ENCODE measurements around the gene CREB5.

DNA sequence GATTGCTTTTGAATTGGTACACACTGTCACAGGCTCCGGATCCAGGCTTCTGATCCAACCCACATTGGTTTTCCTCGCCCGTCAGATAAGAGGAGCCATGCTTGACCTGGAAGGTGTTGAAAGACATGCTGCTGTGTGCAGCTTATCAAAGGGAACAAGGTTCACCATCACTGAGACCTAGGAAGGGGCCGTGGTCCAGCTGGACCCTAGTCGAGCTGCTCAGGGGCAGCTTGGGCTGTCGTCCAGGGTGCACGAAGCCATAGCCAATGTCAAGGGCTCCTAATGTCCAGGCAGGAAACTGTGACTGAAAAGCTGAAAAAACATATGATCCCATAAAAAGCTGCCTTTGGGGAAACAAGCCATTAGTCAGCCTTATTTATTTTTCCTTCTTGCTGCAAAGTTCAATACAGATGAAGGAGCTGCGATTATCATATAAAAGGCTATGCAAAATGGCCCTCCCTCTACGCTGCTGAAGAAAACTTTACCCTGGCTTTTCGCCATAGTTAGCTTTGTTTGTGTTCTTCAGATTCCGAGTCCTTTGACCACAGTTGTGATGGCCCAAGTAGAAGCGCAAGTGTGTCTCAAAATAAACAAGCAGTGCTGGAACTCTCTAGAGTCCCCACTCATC lies 118.0 kb downstream of the CREB5 start:
- TF ChIP-seq, protein P1, sequence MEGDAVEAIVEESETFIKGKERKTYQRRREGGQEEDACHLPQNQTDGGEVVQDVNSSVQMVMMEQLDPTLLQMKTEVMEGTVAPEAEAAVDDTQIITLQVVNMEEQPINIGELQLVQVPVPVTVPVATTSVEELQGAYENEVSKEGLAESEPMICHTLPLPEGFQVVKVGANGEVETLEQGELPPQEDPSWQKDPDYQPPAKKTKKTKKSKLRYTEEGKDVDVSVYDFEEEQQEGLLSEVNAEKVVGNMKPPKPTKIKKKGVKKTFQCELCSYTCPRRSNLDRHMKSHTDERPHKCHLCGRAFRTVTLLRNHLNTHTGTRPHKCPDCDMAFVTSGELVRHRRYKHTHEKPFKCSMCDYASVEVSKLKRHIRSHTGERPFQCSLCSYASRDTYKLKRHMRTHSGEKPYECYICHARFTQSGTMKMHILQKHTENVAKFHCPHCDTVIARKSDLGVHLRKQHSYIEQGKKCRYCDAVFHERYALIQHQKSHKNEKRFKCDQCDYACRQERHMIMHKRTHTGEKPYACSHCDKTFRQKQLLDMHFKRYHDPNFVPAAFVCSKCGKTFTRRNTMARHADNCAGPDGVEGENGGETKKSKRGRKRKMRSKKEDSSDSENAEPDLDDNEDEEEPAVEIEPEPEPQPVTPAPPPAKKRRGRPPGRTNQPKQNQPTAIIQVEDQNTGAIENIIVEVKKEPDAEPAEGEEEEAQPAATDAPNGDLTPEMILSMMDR (conservative IDR thresholded peaks at IDR 0.05; ENCODE audit: low read length) = no peak
- TF ChIP-seq EZH2phosphoT487 (IDR thresholded peaks at IDR 0.05; ENCODE audit: borderline replicate concordance) = no peak

All from Loucy (cell line).